CD4-positive, alpha-beta T cell treated with Interleukin-12 subunit alpha and Interleukin-12 subunit beta, for 1 hour (primary cell): ENCODE measurements around the gene UGP2.

Experiments
- DNase-seq: peaks from one replicate; pipeline ENCODE4 v3.0.0-alpha.2; 2020

Gene UGP2

GRCh38 chr2:63866009-63866709, 24.5 kb downstream of the UGP2 start:
- DNase-seq = peak; percentile 20

GRCh38 chr2:63870679-63871078, 29.0 kb downstream of the UGP2 start:
- no peak for DNase-seq

GRCh38 chr2:63871864-63872263, 30.2 kb downstream of the UGP2 start:
- no peak for DNase-seq

- DNase-seq = no peak
Observed at GRCh38 chr2:63872571-63873328, 31.1 kb downstream of the UGP2 start.

GRCh38 chr2:63874204-63875130, 32.8 kb downstream of the UGP2 start:
- DNase-seq = no peak

- no peak for DNase-seq
Observed at GRCh38 chr2:63875131-63875527, 33.4 kb downstream of the UGP2 start.

GRCh38 chr2:63875559-63876245, 34.0 kb downstream of the UGP2 start:
- no peak for DNase-seq

- DNase-seq = no peak
Observed at GRCh38 chr2:63876311-63876710, 34.6 kb downstream of the UGP2 start.

- no peak for DNase-seq
Observed at GRCh38 chr2:63878486-63878885, 36.8 kb downstream of the UGP2 start.

- DNase-seq = no peak
Observed at GRCh38 chr2:63879876-63880433, 38.3 kb downstream of the UGP2 start.

GRCh38 chr2:63880625-63881024, 38.9 kb downstream of the UGP2 start:
- no peak for DNase-seq

GRCh38 chr2:63881205-63881604, 39.5 kb downstream of the UGP2 start:
- DNase-seq = no peak

- no peak for DNase-seq
Observed at GRCh38 chr2:63882395-63883105, 40.9 kb downstream of the UGP2 start.

GRCh38 chr2:63886445-63886844, 44.7 kb downstream of the UGP2 start:
- no peak for DNase-seq

- DNase-seq = no peak
Observed at GRCh38 chr2:63888053-63888452, 46.4 kb downstream of the UGP2 start.

- peak; percentile 52 for DNase-seq
Observed at GRCh38 chr2:63888490-63889402, 47.0 kb downstream of the UGP2 start.

GRCh38 chr2:63890678-63891077, 49.0 kb downstream of the UGP2 start:
- no peak for DNase-seq

- DNase-seq = no peak
Observed at GRCh38 chr2:63891488-63892030, 49.9 kb downstream of the UGP2 start.

- DNase-seq = no peak
Observed at GRCh38 chr2:63893163-63893562, 51.5 kb downstream of the UGP2 start.

GRCh38 chr2:63894167-63894566, 52.5 kb downstream of the UGP2 start:
- no peak for DNase-seq
